8988T (cell line): Measurements from ENCODE around the gene PODXL.
"Not testable (repeated sequence)": the region's sequence is repeated elsewhere in the genome, so short reads cannot be mapped to it uniquely, and the experiment has no call there.

ENCODE experiments used
- DNase-seq: peaks from one replicate; pipeline ENCODE4 v3.0.0; 2011

The PODXL gene

DNA sequence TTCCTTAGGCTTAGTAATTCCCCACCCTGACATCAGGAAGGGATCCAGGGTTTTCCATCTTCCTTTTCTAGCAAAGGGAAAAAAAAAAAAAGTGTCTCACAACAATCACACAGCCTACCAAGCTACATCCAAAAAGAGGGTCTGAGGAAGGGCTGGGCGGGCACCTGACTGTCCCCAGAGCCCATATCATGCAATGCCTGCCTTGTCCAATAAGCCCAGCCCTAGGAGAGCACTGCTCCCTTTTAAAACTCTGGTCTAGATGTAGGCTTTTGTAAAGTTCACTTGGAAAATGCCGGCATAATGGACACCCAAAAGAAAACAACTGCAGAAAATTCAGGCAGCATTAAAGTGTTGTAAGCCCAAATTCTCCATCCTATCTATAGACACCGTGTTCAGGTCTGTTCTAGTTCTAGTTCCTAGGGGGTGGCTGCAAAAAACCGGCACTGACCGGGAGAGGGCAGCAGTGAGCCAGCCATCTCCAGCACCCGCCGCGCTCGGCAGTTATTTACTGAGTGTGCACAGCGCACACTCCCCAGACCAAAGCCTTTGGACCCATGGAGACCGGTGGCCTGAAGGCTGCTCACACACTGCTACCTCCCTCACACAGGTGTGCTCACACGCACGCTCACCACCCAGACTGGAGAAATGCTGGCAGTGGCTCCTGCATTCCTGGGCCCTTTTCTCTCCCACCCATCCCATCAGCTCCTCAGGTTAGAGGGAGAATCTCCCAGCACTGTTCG is 48.7 kb downstream of the PODXL start:
- peak; percentile 24 for DNase-seq

- DNase-seq: no peak
Measured at GRCh38 chr7:131506597-131506996, 49.8 kb downstream of the PODXL start.

DNA sequence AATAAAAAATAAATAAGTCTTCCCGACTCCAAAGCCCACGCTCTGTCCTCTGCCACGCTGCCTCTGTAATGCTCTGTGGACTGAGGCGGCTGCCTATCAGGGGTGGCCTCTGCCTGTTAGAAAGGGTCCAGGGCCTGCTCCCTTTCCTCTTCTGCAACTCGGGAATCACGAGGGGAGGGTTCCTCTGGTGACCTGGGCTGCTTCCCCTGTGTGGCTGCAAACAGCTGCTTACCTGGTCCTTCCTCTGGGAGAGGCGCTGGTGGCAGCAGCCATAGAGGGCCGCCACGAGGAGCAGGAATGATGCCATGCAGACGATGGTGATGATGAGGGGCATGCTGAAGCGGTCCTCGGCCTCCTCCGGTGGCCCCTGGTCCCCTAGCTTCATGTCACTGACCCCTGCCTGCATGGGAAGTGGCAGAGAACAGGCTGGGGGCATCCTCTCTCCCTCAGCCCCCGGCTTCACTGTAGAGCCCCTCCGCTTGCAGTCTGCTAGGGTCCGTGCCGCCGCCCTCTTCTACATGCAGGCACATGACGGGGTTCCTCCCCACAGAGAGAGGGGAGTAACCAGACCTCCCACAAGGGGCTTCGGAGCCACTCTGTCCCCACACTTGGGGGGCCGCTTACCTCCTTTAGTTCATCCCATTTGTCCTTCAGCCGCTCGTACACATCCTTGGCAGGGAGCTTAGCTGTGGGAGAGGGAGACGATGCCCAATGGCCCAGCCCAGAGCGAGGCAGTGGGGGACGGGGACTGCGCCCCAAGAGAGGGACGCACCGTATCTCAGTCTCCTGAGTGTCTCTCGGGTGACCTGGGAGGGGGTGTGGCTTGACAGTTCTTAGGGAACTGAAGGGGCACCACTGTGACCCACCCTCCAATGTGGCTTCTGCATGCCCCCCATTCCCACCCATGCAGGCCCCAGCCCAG is 50.5 kb downstream of the PODXL start:
- DNase-seq: no peak

GRCh38 chr7:131505037-131505620 is 51.3 kb downstream of the PODXL start:
- not testable (repeated sequence) for DNase-seq

GRCh38 chr7:131504157-131504899 is 52.1 kb downstream of the PODXL start:
- no peak for DNase-seq

- no peak for DNase-seq
Measured at GRCh38 chr7:131503639-131504038, 52.8 kb downstream of the PODXL start.

GRCh38 chr7:131502810-131503508 is 53.5 kb downstream of the PODXL start:
- DNase-seq: no peak

DNA sequence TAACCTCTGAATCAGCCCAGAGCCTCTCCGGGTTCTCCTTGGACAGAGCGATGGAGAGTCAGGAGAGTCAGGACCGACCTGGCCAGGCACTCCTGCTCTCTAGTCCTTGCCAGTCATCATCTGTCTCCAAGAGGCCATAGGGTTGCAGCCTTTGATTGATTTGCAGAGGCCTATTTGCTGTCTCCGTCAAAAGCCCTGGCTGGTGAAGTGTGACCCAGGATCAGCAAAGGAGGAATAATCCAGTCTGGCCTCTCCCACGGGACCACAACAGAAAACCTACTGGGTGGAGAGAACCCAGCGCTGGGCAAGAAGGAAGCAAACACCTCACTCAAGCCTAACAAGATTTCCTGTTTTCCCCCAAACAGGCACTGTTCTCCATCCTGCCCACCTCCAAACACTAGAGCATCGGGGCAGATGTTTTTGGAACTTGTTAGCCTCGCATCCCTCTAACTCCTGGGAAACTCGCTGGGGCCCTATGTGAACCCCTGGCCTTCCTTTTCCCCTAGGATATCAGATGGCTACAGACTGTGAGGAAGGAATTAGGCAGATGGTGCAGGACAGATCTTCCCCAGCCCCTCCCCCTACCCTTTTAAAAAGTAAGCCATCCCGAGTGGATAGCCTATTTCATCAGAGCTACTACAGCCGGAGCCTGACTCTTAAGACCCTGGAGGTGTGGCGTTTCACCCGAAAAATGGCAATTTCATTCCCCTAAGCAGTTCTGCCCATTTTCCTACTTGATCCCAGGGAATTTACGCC is 54.3 kb downstream of the PODXL start:
- no peak for DNase-seq

DNA sequence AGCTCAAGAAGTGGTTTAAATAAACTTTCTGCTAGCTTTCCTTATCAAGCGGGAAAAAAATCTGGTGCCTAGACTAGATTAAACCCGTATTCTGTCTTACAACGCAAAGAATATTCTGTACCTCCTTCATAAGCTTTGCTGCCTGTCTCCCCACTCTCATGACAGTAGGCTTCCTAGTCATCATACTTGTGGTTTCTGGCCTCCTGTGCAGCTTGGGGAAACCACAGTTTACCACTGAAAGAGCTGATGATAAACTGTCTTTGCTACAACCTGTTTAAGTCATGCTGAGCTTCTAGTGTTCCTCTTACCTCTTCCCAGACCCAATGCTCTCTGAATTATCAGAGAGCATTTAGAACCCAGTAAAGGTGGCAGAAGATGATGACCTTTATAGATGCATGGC is 55.0 kb downstream of the PODXL start:
- DNase-seq: no peak

GRCh38 chr7:131500357-131500756 is 56.1 kb downstream of the PODXL start:
- no peak for DNase-seq

DNA sequence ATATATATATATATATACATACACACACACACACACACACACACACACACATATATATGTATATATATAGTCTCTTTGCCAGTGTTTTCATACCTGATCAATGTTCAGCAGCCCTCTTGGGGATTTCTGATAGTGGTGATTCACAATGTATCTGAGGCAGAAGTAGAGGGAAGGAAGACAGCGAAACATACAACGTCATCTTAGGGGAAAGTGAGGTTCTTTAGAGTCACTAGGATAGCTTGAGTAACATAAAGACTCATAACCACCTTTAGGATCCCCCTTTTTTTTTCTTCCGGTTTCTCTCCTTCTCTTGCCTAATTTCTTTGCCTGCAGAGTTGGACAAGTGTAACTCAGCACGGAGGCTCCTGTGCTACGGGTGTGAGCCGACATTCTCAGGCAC is 56.6 kb downstream of the PODXL start:
- no peak for DNase-seq

DNA sequence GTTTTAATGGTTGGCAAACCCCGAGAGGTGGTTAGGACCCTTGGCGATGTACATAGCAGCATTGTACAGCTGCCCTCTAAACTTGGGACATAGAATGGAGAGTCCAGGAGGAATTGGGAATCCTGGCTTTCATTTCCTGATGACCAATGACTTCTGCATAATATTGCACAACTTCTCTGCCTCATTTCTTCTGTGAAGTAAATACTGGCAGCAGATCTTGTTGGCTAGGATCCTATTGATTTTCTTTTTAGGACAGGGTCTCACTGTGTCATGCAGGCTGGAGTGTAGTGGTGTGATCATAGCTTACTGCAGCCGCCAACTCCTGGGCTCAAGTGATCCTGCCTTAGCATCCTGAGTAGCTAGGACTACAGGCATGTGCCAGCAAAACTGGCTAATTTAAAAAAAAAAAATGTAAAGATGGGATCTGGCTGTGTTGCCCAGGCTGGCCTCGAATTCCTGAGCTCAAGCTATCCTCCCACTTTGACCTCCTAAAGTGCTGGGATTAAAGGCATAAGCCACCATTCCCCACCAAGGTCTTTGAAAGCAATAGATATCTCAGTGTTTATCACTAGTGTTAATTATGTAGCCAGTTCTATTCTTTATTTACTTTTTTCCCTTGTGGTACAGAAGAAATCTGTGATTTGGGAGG is 58.1 kb downstream of the PODXL start:
- no peak for DNase-seq

DNA sequence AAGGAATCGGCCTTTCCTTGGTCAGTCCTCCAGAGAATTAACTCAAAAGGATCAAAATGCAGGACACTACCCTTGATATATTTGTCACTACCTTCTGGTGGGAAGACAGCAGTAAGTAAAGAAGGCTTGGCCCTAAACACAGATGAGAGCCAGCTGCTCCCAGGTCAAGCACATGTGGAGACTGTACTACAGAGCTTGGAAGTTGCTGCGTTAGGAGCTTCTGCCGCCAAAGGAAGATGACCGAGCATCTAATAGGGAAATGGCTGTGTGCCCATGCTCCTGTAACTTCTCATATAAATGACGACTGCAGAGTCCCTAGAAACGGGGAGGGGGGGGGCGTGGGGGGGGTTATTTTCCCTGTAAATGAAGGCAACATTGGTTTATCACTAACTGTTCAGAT is 59.0 kb downstream of the PODXL start:
- no peak for DNase-seq

DNA sequence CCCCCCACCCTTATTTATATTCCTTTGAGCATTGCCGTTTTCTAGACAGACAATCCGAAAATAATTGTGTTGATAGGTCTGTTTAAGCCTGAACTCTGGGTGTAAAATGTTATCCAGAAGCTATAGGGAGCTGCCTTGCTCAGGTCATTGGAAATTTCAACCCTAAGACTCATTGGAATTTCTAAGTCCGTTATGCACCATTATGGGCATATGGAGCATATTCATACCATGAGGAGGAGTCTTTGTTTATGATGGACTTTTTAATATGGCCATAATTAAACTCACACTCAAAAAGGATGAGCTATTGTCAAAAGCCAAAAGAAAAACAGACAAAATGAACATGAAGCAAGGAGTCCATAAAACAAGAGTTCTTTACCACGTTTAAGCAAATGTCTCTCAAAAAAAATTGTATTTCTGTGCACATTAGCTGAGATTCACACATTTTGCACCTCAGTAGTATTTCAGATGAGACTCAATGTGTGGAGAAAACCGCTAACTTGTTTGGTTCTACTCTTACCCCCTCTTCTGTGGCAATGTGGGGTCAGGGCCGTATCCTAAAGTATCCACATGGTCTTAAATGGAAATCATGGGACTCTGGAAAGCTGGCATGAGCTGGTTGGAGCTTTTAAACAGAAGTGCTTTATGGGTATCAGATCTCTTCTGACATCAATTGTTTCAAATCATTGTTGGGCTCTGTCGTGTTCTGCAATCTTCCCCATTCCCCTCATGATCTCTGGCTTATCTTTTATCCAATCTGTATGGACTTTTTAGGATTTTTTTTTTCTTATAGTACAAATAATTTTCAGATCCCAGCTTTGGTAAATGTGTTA is 60.5 kb downstream of the PODXL start:
- DNase-seq: no peak

GRCh38 chr7:131494182-131494581 is 62.2 kb downstream of the PODXL start:
- DNase-seq: no peak

DNA sequence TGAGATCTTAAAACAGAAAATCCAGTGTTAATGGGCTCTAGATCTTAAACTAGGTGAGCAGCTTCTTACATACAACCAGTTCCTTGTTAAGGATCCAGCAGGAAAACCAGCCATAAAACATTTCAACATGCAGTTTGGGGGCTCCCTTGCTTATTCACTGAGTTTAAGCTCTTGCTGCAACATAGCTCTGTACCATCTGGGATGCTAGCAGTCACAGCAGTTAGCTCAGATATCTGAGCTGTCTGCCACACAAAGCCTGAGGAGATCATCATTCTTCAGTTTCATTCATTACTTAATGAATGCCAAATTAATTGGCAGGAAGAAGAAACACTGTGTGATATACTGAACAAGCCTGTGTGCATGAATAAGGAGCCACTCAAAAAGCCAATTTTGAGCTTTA is 62.8 kb downstream of the PODXL start:
- DNase-seq: no peak

DNA sequence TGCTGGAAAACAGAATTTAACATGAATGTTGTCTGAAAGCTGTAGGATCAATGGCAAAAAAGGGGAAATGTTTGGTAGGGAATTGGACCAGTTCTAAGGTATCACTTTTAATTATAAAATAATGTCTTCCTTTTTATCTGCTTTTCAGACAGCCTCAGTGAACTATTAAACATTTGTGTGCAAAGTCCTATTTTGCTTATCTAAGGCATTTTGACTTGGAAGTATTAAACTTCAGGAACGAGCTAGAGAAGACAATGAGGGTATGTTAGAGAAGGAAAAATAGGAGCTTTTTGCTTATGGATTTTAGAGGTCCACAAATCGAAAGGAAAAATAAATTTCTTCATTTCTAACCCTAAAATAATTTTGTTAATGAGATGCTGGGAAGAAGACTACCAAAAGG is 63.3 kb downstream of the PODXL start:
- no peak for DNase-seq

DNA sequence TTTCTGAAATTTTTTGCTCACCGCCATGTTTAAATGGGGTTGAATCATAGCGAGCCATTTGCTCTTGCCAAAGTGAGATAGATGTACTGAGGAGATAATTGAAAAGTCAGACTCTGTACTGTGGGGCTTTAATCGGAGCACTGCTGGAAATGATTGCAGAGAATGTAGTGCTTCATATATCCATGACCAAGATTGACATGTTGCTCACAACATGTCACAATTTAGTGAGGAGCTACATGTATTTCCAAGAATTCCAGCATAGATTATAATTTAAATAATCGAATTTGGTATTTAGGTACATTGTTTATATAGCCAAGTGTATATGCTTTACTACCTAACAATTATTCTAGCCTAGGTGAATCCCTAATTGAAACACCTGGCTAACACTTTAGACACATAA is 66.5 kb downstream of the PODXL start:
- DNase-seq: no peak

GRCh38 chr7:131489196-131489595 is 67.2 kb downstream of the PODXL start:
- DNase-seq: no peak

DNA sequence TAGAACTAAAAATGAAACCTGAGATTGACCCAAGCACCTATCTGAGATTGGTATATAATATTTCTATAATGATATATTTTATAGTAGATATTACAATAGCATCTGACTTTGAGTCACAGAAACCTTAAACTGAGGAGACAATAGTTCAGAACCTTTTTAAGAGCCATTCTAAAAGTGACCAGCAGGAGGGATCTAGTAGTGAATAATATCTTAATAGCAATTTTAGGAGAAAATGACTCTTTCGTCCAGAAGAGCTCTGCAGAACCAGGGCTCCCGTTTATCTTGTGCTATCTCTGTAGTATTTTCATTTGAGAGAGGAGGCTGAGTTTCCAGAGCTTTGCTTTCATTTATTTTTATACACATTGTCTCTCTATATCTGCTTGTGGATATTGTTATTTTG is 68.1 kb downstream of the PODXL start:
- no peak for DNase-seq
